GM18499 (cell line): ENCODE results near the gene KLRC3.
"Not testable (repeated sequence)": the region's sequence is repeated elsewhere in the genome, so short reads cannot be mapped to it uniquely, and the experiment has no call there.

Source experiments
- ATAC-seq: cut with Tn5 transposase; IDR thresholded peaks from one replicate; pipeline ENCODE4 v1.9.1; 2021; ENCODE audit warnings: moderate number of reproducible peaks; ENCODE audit not compliant: insufficient read depth, unreplicated experiment

KLRC3 gene

DNA sequence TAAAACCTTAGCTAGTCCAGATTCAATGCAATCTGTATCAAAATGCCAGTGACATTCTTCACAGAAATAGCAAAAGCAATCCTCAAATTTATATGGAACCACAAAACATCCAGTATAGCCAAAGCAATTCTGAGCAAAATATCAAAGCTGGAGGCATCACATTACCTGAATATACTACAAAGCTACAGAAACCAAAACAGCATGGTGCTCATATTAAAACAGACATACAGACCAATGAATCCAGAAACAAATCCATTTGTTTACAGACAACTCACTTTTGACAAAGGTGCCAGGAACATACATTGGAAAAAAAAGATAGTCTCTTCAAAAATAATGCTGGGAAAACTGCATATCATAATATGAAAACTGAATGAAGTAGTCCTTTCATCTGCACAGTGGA is 15.6 kb downstream of the KLRC3 start:
- no peak for ATAC-seq

DNA sequence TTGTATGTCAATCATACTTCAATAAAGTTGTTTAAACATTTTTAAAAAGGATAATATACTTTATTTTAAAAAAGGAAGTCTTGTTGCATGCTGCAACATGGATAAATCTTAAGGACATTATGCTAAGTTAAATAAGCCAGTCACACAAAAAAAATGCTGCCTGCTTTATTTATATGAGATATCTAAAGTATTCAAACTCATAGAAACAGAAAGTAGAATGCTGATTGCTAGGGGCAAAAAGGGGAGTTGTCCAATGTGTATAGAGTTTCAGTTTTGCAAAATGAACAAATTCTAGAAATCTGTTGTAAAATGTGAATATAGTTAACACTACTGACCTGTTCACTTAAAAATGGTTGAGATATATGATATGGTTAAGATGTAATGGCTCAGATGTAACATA is 19.6 kb downstream of the KLRC3 start:
- no peak for ATAC-seq

DNA sequence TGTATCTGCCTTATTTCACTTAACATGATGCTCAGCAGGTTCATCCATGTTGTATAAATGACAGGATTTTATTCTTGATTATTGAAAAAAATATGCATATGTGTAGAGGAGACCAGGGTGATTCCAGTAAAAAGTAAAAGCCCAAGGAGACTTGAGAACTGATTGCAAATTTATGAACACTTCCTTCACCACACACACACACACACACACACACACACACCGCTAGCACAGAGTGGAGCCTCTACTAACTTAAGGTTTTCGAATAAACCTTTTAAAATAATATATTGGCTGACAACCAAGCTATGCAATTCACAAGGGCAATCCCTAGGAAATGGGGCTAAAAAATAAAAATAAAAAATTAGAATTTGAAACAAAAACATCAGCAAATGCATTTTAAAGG is 22.2 kb downstream of the KLRC3 start:
- ATAC-seq: no peak

DNA sequence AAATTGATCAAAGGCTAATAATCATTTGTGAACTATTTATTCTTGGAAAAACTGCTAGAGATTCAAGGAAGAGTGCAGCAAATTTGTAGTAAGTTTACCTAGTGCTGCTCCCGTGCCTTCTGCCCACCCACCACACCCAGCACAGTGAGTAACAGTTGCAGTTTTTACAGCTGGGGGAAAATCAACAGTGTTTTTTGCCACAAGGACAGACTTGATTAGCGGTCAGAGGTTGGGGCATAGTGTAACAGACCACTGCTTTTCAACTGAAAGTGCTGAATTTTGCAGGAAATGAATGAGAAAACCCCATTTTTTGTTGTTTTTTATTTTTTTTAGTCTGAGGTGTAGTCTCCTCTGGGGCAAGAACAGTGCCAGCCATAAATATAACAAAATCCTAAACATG is 23.1 kb downstream of the KLRC3 start:
- ATAC-seq: no peak

- ATAC-seq: not testable (repeated sequence)
These were observed 24.2 kb downstream of the KLRC3 start for GRCh38 chr12:10396176-10396575.

DNA sequence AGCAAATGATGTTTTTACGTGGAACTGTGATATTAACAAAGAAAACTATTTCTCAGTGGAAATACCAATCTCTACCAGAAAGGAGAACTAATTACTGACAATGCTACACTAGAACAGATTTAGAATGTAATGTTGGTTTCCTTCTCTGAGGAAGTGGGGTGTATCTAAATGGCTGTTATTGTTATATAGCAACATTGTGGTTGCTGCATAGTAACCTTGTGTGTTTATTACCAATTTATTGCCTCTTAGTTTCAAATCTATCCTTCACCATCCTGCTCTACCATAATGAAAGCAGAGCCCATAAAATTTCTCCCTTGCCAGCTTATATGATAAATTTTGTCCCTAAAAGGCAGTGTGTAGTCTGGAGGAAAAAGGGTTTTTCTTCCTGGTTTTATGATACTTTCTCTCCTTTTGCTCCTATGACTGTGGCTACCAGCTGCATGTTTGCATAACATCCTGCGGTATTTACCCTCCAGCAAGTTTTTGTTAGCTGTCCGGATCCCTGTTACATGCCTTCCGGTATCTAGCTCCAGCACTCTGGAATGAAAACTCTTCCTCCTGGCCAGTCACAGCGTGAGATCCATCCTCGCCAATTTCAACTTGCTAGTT is 24.9 kb downstream of the KLRC3 start:
- peak; percentile 83 for ATAC-seq

DNA sequence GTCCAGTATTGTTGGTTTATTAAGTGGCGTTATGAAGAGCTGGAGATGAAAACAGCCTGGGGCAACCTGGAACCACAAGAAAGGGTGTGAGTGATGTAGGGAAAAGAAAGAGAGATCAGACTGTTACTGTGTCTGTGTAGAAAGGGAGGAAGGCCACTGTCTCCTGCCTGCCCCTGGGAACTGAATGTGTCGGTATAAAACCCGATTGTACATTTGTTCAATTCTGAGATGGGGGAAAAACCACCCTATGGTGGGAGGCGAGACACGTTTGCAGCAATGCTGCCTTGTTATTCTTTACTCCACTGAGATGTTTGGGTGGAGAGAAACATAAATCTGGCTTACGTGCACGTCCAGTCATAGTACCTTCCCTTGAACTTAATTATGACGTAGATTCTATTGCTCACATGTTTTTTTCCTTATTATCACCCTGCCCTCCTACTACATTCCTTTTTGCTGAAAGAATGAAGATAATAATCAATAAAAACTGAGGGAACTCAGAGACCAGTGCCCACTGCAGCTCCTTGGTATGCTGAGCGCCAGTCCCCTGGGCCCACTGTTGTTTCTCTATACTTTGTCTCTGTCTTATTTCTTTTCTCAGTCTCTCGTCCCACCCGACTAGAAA is 25.8 kb downstream of the KLRC3 start:
- ATAC-seq: not testable (repeated sequence)

DNA sequence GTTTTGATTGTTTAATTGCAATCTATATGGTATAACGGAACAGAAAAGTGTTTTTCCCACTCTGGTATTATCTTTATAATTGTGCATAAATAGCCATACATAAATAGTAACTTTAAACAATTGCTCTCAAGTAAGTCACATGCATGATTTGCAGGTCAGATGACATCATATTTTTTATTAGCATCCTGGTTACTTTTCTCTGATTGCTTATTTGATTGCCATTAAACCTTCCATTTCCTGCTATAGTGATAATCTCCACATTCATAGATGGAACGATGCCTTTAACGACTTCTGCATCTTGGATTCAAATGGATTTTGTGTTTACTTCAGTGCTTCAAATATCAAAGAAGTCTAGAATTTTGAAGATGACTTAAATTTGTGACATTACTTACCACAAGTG is 27.1 kb downstream of the KLRC3 start:
- ATAC-seq: no peak

DNA sequence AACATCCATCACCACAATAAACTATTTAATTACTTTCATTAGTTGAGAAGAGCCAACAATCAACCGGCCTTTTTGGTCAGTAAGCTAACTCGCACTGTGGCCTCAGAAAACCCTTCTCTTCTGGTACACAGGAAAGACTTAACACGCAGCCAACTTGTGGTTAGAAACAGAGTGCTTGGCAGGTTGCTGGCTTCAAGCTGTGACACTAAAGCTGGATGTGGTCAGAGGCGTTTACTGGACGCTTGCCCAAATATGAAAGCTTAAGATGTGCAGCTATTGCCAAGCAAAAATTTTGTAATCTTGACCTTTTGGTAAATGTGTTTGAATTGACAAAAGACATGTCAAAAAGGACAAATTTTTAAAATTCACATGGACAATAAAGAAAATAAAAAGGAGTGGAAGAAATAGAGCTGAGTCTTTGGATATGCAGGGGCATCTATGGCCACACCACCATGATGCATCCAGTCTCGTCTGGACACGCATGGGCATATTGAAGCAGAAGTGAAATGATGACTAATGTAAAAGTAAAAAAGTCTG is 27.9 kb downstream of the KLRC3 start:
- ATAC-seq: peak; percentile 47

- ATAC-seq: not testable (repeated sequence)
These were observed 29.4 kb downstream of the KLRC3 start for GRCh38 chr12:10390991-10391390.

DNA sequence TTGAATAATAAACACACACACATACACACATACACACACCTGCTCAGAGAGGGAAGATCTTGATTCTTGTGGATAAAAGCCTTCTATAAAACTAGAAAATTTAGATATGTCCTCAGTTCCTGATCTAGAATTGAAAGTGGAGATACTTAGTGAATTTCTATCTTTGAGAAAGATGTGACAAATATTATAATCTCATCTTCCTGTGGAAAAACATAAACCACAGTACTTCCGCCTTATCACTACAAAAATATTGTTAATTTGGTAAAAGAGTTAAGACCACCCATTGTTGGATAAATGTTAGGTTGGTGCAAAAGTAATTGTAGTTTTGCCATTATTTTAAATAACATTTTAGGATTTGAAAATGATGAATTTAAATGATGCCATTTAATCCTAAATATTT is 30.5 kb downstream of the KLRC3 start, which contains the start of gene KLRK1:
KLRK1 (minus strand) TSS at position 138 of the 400 bp plus-strand sequence. CDS start 1,231 bp downstream, outside the sequence.
- ATAC-seq: no peak

GRCh38 chr12:10388624-10389413 is 31.6 kb downstream of the KLRC3 start:
- ATAC-seq: no peak

DNA sequence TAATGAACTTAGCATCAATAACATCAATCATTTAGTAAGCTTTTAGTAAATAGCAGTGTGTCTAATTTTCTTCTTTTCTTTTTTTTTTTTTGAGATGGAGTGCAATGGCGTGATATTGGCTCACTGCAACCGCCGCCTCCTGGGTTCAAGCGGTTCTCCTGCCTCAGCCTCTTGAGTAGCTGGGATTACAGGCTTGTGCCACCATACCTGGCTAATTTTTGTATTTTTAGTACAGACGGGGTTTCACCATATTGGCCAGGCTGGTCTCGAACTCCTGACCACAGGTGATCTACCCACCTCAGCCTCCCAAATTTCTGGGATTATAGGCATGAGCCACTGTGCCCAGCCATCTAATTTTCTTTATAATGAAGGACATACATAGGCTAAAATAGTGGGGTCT is 32.9 kb downstream of the KLRC3 start:
- ATAC-seq: not testable (repeated sequence)

GRCh38 chr12:10386857-10387256 is 33.5 kb downstream of the KLRC3 start:
- ATAC-seq: no peak

- no peak for ATAC-seq
These were observed 35.2 kb downstream of the KLRC3 start for GRCh38 chr12:10385166-10385613.

GRCh38 chr12:10384191-10384590 is 36.2 kb downstream of the KLRC3 start:
- no peak for ATAC-seq

DNA sequence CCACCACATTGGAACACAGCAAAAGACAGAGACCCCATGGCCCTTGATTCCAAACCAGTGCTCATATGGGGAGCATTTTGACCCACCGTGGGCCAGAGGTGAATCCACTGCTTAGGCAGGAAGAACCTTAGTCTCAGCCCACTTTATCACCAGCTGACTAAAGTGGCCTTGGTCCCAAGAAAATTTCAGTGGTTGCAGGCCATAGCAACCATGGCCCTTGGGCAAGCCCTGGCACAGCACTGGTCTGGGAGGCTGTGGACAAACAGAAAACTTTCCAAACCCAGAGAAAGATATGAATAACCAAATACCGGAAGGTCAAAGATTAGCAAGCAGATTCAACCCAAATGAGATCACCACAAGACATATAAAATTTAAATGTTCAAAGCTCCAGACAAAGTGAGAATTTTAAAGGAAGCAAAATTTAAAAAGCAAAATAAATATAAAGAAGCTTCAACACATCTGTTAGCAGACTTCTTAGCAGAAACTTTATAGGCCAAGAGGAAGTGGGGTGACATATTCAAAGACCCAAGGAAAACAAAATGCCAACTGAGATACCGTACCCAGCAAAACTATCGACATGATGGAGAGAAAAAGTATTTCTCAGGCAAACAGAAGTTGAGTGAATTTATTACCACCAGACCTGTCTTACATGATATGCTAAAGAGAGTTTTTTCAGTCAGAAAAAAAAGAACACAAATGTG is 38.3 kb downstream of the KLRC3 start:
- no peak for ATAC-seq

GRCh38 chr12:10378737-10379136 is 41.7 kb downstream of the KLRC3 start:
- not testable (repeated sequence) for ATAC-seq

DNA sequence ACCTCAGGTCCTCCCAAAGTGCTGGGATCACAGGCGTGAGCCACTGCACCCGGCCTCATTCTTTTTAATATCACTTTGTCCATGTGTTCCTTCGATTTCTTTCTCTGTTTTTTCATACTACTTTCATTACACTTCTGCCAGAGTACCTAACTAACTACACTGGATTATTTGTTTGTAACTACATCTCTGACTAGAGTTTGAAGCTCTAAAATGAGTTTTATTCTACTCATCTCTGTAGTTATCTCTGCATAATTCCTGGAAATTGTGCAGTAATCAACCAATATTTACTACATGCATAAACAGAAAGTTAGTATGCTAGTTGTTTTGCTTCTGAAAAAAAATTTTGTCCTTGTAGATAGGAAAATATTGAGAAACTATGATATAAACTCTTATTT is 45.8 kb downstream of the KLRC3 start:
- ATAC-seq: no peak

DNA sequence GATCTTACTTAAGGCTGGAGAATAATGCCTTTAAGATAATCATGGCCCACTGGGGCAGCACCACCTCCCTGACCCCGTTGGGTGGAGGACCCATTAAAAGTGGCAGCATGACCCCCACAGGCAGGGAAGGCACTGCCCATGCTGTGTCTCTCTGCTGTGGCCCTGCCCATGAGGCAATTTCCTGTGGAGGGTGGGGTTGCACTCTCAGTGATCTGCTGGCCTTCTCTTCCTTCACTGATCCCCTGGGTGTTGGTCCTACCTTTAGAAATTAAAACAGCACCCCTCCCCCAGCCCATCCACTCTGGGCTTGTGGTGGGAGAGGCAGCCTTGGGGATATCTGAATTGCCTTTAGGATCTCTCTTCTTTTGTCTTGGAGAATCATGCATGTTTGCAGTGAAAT is 47.8 kb downstream of the KLRC3 start:
- no peak for ATAC-seq
